Activated CD8-positive, alpha-beta T cell treated with anti-CD3 and anti-CD28 coated beads, Interleukin-2, amount 10 ng/mL, durations not matched to agents 7 days and 5 days (primary cell): ENCODE measurements around the gene CCM2L. TPM values are rescaled to one million over a fixed set of nuclear protein-coding genes. Genes with fewer than 3 reads are reported as not detected.
A peak's percentile ranks its signal among the peaks of the same experiment; 100 is the strongest.

Source experiments
- ATAC-seq: fragments of 150-1000 bp; cut with Tn5 transposase; one replicate; pipeline ENCODE4 v1.10.0; 2021; ENCODE audit warnings: moderate library complexity
- CTCF ChIA-PET: fragments of 350-600 bp; sonication (Branson Sonifier 250); formaldehyde crosslinking; loops from one replicate; lab custom pipeline; 2021; ENCODE audit warnings: antibody characterized with exemption; lab: Charles Lee
- POLR2A ChIA-PET: fragments of 350-600 bp; sonication (Branson Sonifier 250); formaldehyde crosslinking; loops from one replicate; lab custom pipeline; 2021; ENCODE audit warnings: antibody characterized with exemption; lab: Charles Lee
- DNase-seq: peaks from one replicate; pipeline ENCODE4 v3.0.0-alpha.2; 2020
- H3K27ac Mint-ChIP-seq: one replicate; pipeline ENCODE4 v1.8.0; 2021; ENCODE audit warnings: mild to moderate bottlenecking, mixed read lengths
- H3K27me3 Mint-ChIP-seq: one replicate; pipeline ENCODE4 v1.8.0; 2021; ENCODE audit warnings: low read depth, mixed read lengths
- H3K36me3 Mint-ChIP-seq: one replicate; pipeline ENCODE4 v1.8.0; 2021; ENCODE audit warnings: low read depth, mixed read lengths
- H3K4me1 Mint-ChIP-seq: one replicate; pipeline ENCODE4 v1.8.0; 2021; ENCODE audit warnings: low read depth, mixed read lengths
- H3K4me3 Mint-ChIP-seq: one replicate; pipeline ENCODE4 v1.8.0; 2021; ENCODE audit warnings: mild to moderate bottlenecking, mixed read lengths
- H3K9me3 Mint-ChIP-seq: one replicate; pipeline ENCODE4 v1.8.0; 2022; ENCODE audit warnings: mixed read lengths; ENCODE audit not compliant: insufficient read depth
- total RNA-seq, 2 experiments: library from RNA; stranded (reverse); gene quantifications; one replicate each; pipeline ENCODE4 v1.2.3, GENCODE V29; 2021

CCM2L gene
- total RNA-seq, 2 experiments from 2014 or later = not detected

- H3K4me3 Mint-ChIP-seq = peak overlapping the region; percentile 32
- DNase-seq = no peak
- peak; percentile 33 for ATAC-seq
- no peak overlapping the region for H3K27ac Mint-ChIP-seq
- POLR2A ChIA-PET = no interaction called here
- CTCF ChIA-PET = no interaction called here
- no peaks in the 10 kb centered on the region for H3K36me3 Mint-ChIP-seq
- H3K9me3 Mint-ChIP-seq = no peaks in the 10 kb centered on the region
- peaks cover 19% of the 10 kb centered on the region for H3K4me1 Mint-ChIP-seq
- peaks cover 46% of the 10 kb centered on the region for H3K27me3 Mint-ChIP-seq
These were observed 40.8 kb downstream of the CCM2L start for GRCh38 chr20:32050851-32051556.

GRCh38 chr20:32051720-32052089, 41.5 kb downstream of the CCM2L start:
- Mint-ChIP-seq H3K27ac (no peak overlapping the region), H3K9me3 (no peaks in the 10 kb centered on the region), H3K27me3 (peaks cover 44% of the 10 kb centered on the region), H3K4me3 (peak overlapping the region; percentile 28), H3K36me3 (no peaks in the 10 kb centered on the region), H3K4me1 (peaks cover 19% of the 10 kb centered on the region)
- POLR2A ChIA-PET = interaction anchor here (0.5 kb wide), 1 partner anchor 61 kb away, joined by 3 read pairs; no protein-coding TSS in a partner anchor
- ATAC-seq = no peak
- no peak for DNase-seq
- CTCF ChIA-PET = no interaction called here

GRCh38 chr20:32052090-32052777, 42.0 kb downstream of the CCM2L start, which contains the start of gene HCK:
Gene HCK (plus strand): TSS chr20:32052242.
- ATAC-seq = peak; percentile 47
- peaks cover 19% of the 10 kb centered on the region for H3K4me1 Mint-ChIP-seq
- H3K4me3 Mint-ChIP-seq = peak within 1 kb of the TSS; percentile 32
- H3K27ac Mint-ChIP-seq = no peak within 1 kb of the TSS
- POLR2A ChIA-PET = interaction anchor here (0.5 kb wide), 1 partner anchor 62 kb away, joined by 3 read pairs; no protein-coding TSS in a partner anchor
- no peaks in the 10 kb centered on the region for H3K36me3 Mint-ChIP-seq
- H3K27me3 Mint-ChIP-seq = peaks cover 43% of the 10 kb centered on the region
- CTCF ChIA-PET = no interaction called here
- no peak for DNase-seq
- H3K9me3 Mint-ChIP-seq = no peaks in the 10 kb centered on the region

- no peak overlapping the region for H3K4me3 Mint-ChIP-seq
- DNase-seq (no peak), ATAC-seq (no peak)
- no peaks in the 10 kb centered on the region for H3K36me3 Mint-ChIP-seq
- ChIA-PET POLR2A (no interaction called here), CTCF (no interaction called here)
- no peaks in the 10 kb centered on the region for H3K9me3 Mint-ChIP-seq
- H3K27ac Mint-ChIP-seq = no peak overlapping the region
- peaks cover 19% of the 10 kb centered on the region for H3K4me1 Mint-ChIP-seq
- peaks cover 42% of the 10 kb centered on the region for H3K27me3 Mint-ChIP-seq
These were observed 42.6 kb downstream of the CCM2L start for GRCh38 chr20:32052778-32053362.

GRCh38 chr20:32053648-32054047, 43.4 kb downstream of the CCM2L start:
- CTCF ChIA-PET = no interaction called here
- H3K4me1 Mint-ChIP-seq = peaks cover 19% of the 10 kb centered on the region
- no peak for DNase-seq
- no peak overlapping the region for H3K4me3 Mint-ChIP-seq
- peaks cover 45% of the 10 kb centered on the region for H3K27me3 Mint-ChIP-seq
- no peak for ATAC-seq
- no peak overlapping the region for H3K27ac Mint-ChIP-seq
- POLR2A ChIA-PET = no interaction called here
- no peaks in the 10 kb centered on the region for H3K9me3 Mint-ChIP-seq
- H3K36me3 Mint-ChIP-seq = no peaks in the 10 kb centered on the region

GRCh38 chr20:32056708-32057483, 46.7 kb downstream of the CCM2L start:
- H3K9me3 Mint-ChIP-seq = no peaks in the 10 kb centered on the region
- DNase-seq = no peak
- H3K36me3 Mint-ChIP-seq = no peaks in the 10 kb centered on the region
- POLR2A ChIA-PET = no interaction called here
- H3K4me3 Mint-ChIP-seq = no peak overlapping the region
- ATAC-seq = no peak
- no peak overlapping the region for H3K27ac Mint-ChIP-seq
- CTCF ChIA-PET = interaction anchor here (1.0 kb wide), 1 partner anchor 105 kb away, joined by 3 read pairs; no protein-coding TSS in a partner anchor
- peaks cover 7% of the 10 kb centered on the region for H3K4me1 Mint-ChIP-seq
- H3K27me3 Mint-ChIP-seq = peaks cover 29% of the 10 kb centered on the region

- ChIA-PET POLR2A (no interaction called here), CTCF (no interaction called here)
- H3K9me3 Mint-ChIP-seq = no peaks in the 10 kb centered on the region
- peaks cover 8% of the 10 kb centered on the region for H3K4me1 Mint-ChIP-seq
- H3K27me3 Mint-ChIP-seq = peaks cover 29% of the 10 kb centered on the region
- H3K4me3 Mint-ChIP-seq = no peak overlapping the region
- ATAC-seq = no peak
- no peaks in the 10 kb centered on the region for H3K36me3 Mint-ChIP-seq
- DNase-seq = no peak
- no peak overlapping the region for H3K27ac Mint-ChIP-seq
These were observed 47.5 kb downstream of the CCM2L start for GRCh38 chr20:32057656-32058184.

- POLR2A ChIA-PET = no interaction called here
- Mint-ChIP-seq H3K36me3 (no peaks in the 10 kb centered on the region), H3K27me3 (peaks cover 21% of the 10 kb centered on the region), H3K9me3 (no peaks in the 10 kb centered on the region), H3K27ac (no peak overlapping the region), H3K4me1 (peaks cover 7% of the 10 kb centered on the region), H3K4me3 (no peak overlapping the region)
- ATAC-seq = no peak
- no peak for DNase-seq
- CTCF ChIA-PET = no interaction called here
These were observed 49.0 kb downstream of the CCM2L start for GRCh38 chr20:32059189-32059588.

- ATAC-seq = no peak
- ChIA-PET POLR2A (no interaction called here), CTCF (no interaction called here)
- H3K4me3 Mint-ChIP-seq = no peak overlapping the region
- no peak for DNase-seq
- no peaks in the 10 kb centered on the region for H3K36me3 Mint-ChIP-seq
- no peaks in the 10 kb centered on the region for H3K9me3 Mint-ChIP-seq
- no peak overlapping the region for H3K27ac Mint-ChIP-seq
- peaks cover 7% of the 10 kb centered on the region for H3K4me1 Mint-ChIP-seq
- peaks cover 28% of the 10 kb centered on the region for H3K27me3 Mint-ChIP-seq
These were observed 52.5 kb downstream of the CCM2L start for GRCh38 chr20:32062776-32063170.

GRCh38 chr20:32063695-32064094, 53.5 kb downstream of the CCM2L start:
- ATAC-seq = no peak
- ChIA-PET POLR2A (no interaction called here), CTCF (interaction anchor here (0.8 kb wide), 1 partner anchor 46 kb away, joined by 3 read pairs; no protein-coding TSS in a partner anchor)
- no peaks in the 10 kb centered on the region for H3K36me3 Mint-ChIP-seq
- H3K27me3 Mint-ChIP-seq = peaks cover 24% of the 10 kb centered on the region
- peaks cover 7% of the 10 kb centered on the region for H3K4me1 Mint-ChIP-seq
- H3K9me3 Mint-ChIP-seq = no peaks in the 10 kb centered on the region
- H3K4me3 Mint-ChIP-seq = no peak overlapping the region
- H3K27ac Mint-ChIP-seq = no peak overlapping the region
- no peak for DNase-seq

- Mint-ChIP-seq H3K4me3 (no peak overlapping the region), H3K4me1 (peaks cover 7% of the 10 kb centered on the region), H3K27me3 (peaks cover 25% of the 10 kb centered on the region), H3K9me3 (no peaks in the 10 kb centered on the region), H3K36me3 (no peaks in the 10 kb centered on the region), H3K27ac (no peak overlapping the region)
- CTCF ChIA-PET = no interaction called here
- ATAC-seq (no peak), DNase-seq (no peak)
- POLR2A ChIA-PET = no interaction called here
These were observed 54.4 kb downstream of the CCM2L start for GRCh38 chr20:32064667-32065066.
